GM15510 (cell line): Measurements from ENCODE around the gene PDE11A.

Source experiments
- POLR2A ChIP-seq: IDR thresholded peaks from 3 replicates; pipeline ENCODE4 v1.6.1; 2011; ENCODE audit warnings: borderline replicate concordance; ENCODE audit not compliant: insufficient read length; ENCODE audit errors: extremely low read depth

Gene PDE11A

DNA sequence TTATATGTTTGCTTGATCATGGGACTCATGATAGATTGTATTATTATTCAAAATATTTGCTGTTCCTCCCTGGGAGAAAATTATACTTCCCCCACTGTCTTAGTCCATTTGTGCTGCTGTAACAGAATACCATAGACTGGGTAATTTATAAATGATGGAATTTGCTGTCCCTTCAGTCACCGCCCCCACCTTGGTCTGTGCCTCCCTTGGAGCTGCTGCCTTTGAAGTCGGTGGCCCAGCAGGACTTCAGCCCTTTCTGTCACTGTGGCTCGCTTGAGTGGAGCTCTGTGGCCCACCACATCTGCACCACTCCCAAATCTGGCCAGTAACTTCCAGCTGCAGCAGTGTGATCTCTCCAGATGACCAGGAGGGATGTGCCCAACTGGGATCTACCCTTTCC lies 479.2 kb downstream of the PDE11A start:
- TF ChIP-seq POLR2A = no peak

GRCh38 chr2:177592945-177593344 lies 479.6 kb downstream of the PDE11A start:
- TF ChIP-seq POLR2A = no peak

DNA sequence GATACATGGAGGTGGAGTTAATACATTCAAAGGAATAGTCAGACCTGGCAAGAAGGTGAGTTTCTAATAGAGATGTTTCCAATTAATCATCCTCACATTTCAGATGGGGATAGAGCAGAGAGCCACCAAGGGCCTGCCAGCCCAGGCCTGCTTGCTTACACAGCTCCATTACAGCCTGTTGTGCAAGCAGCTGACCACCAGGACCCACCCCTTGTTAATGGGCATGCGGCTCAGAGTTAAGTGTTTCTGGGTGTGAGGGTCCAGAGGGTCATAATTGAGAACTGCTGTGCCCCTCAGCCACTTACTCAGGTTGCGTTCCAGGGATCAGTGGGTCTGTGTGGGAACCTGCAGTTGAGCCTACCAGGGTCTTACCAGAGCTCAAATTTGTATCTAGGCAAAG lies 480.2 kb downstream of the PDE11A start:
- no peak for TF ChIP-seq POLR2A

GRCh38 chr2:177589186-177589585 lies 483.4 kb downstream of the PDE11A start:
- no peak for TF ChIP-seq POLR2A

- TF ChIP-seq POLR2A = no peak
These were observed 483.9 kb downstream of the PDE11A start for GRCh38 chr2:177588671-177589070.

- TF ChIP-seq POLR2A = no peak
These were observed 485.2 kb downstream of the PDE11A start for GRCh38 chr2:177587371-177587770.

GRCh38 chr2:177586154-177586553 lies 486.4 kb downstream of the PDE11A start:
- no peak for TF ChIP-seq POLR2A

DNA sequence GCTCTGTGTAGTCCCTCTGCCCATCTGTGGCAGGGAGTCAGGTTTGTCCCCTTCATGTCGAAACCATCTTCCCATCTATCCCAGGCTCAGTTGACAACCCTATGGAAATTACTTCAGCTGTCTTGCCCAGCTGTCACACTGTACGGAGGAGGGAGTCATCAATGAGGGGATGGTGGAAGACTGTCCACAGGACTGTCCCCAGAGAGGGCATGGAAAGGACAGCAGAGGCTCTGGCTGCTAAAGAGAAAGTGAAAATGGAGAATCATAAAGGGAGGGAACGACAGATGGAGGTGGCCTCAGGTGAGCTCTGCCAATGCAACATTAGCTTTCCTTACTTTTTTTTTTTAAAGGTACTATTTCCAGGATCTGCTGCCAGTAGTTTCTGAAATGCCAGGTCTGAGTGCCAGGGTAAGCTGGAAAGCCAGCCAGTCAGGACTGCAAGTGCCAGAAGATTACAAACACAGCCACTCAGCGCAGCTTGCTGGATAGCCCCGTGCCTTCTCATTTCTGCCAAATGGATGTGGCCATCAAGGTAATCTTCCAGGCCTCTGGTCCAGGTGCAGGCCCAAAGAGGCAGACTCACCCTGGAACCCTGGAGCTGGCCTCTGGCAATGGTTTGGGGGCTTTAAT lies 487.2 kb downstream of the PDE11A start:
- no peak for TF ChIP-seq POLR2A

GRCh38 chr2:177584030-177584692 lies 488.4 kb downstream of the PDE11A start:
- TF ChIP-seq POLR2A = no peak

DNA sequence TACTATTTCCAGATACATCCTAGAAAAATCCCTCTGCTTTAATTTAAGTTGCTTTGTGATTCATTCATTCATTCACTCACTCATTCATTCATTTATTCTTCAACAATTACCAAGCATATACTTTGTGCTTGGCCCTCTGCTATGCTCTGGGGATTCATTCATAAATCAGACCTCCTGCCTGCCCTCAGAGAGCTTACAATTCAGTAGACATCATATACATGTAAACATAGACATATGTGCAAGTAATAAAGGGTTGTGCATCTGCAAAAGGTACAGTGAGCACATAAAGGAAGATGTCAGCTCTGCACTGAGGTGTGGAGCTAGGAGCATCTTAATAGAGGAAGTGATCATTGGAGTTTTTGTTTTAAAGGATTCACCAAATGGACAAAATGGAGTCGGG lies 490.6 kb downstream of the PDE11A start:
- no peak for TF ChIP-seq POLR2A

- TF ChIP-seq POLR2A = no peak
These were observed 493.0 kb downstream of the PDE11A start for GRCh38 chr2:177579486-177580036.

DNA sequence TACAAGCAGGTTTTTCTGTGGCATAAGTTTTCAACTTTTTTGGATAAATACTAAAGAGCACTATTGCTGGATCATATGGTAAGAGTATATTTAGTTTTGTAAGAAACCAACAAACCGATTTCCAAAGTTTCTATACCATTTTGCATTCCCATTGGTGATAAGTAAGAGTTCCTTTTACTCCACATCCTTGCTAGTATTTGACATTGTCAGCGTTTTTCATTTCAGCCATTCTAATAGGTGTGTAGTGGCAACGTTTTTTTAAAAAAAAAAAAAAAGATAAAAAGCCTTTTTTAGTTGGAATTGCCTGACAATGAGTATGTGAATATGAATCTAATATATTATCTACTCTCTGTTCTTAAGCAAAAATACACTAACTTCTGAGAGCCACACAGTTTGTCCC lies 494.1 kb downstream of the PDE11A start:
- no peak for TF ChIP-seq POLR2A

- TF ChIP-seq POLR2A = no peak
These were observed 495.5 kb downstream of the PDE11A start for GRCh38 chr2:177577075-177577474.

- no peak for TF ChIP-seq POLR2A
These were observed 497.2 kb downstream of the PDE11A start for GRCh38 chr2:177575358-177575757.

GRCh38 chr2:177574356-177574755 lies 498.2 kb downstream of the PDE11A start:
- no peak for TF ChIP-seq POLR2A
